ENCODE data around the gene SLC25A13. TPM values are rescaled to one million over a fixed set of nuclear protein-coding genes. Genes with fewer than 3 reads are reported as not detected.

Gene SLC25A13
- total RNA-seq, 1 experiment from 2014 or later, result 64.7 TPM

DNA sequence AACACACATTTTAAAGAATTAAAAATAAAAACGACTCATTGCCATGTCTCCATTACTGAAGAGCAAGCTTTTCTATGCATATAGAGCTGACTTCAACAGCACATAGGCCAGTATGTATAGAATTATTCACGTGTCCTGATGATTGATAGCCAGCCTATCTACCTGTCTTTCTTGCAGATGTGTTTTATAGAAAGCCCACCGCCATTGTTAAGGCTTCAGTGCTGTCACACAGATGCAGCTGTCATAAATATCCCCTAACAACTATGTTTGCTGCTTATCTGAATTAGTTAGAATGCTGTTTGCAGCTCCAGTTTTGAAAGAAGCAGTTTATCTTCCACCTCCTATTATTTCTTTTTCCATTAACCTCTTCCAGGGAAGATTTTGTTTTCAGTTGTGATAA is 235.9 kb downstream of the SLC25A13 start:
- no peaks in the 10 kb centered on the region for H3K9me2 ChIP-seq (replicated peaks; ENCODE audit: insufficient read depth, low read length)

DNA sequence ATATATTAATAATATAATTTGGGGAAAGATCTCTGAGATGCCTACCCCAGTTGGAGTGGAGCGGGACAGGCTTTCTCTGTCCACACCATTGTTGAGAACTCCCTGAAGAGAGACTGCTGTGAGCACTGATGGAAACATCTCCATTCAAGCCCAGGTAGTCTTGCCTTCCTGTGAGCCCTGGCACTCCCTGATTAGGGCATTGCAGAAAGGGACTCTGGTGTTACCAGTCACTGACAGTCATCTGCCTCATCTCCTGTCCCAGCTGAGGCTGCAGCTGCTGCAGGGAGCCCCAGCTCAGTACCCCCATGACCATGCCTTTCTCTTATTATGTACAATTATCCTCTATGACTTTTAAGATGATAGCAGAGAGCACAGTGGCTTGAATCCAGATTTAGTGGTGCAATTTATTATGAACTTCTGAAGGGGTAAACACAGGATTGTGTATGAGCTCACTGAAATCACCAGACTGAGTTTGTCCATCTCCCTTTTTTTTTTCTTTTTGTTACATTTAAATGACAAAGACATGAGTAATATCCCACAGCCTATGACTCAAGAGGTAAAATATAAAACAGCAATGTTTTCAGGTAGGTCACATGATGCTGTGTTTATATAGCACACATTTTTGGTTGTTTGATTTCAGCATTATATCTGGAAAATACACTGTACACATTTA is 236.9 kb downstream of the SLC25A13 start:
- no peak for DNase-seq
- Histone ChIP-seq H3K9me3 (ENCODE audit: low read length) (no peaks in the 10 kb centered on the region), H3K4me2 (ENCODE audit: low read depth, low read length, poor library complexity, severe bottlenecking) (no peak overlapping the region), H3K36me3 (ENCODE audit: insufficient read depth, low read length) (no peaks in the 10 kb centered on the region), H3K4me1 (ENCODE audit: low read length) (no peaks in the 10 kb centered on the region; the same call in 1 of the 2 replicates), H4K20me1 (ENCODE audit: insufficient read depth, low read depth, low read length) (no peaks in the 10 kb centered on the region), H3K9ac (ENCODE audit: low read length) (no peak overlapping the region), H3K9me2 (replicated peaks; ENCODE audit: insufficient read depth, low read length) (no peaks in the 10 kb centered on the region), H3K27ac (ENCODE audit: low read length) (no peak overlapping the region), H3K4me3 (ENCODE audit: low read length) (no peak overlapping the region), H3K27me3 (ENCODE audit: low read length) (no peaks in the 10 kb centered on the region), H2AFZ (ENCODE audit: low read length) (no peak overlapping the region), H3K79me2 (ENCODE audit: low read length) (no peaks in the 10 kb centered on the region)

More for the DNA sequence above, 235.9 kb downstream of the SLC25A13 start:
- no peaks in the 10 kb centered on the region for H3K79me2 ChIP-seq (ENCODE audit: low read length)
- no peaks in the 10 kb centered on the region for H3K27me3 ChIP-seq (ENCODE audit: low read length)
- peaks cover 2% of the 10 kb centered on the region for H3K4me1 ChIP-seq (ENCODE audit: low read length)
- no peak overlapping the region for H2AFZ ChIP-seq (ENCODE audit: low read length)
- H4K20me1 ChIP-seq (ENCODE audit: insufficient read depth, low read depth, low read length), result no peaks in the 10 kb centered on the region
- H3K4me3 ChIP-seq (ENCODE audit: low read length), result no peak overlapping the region
- H3K9me3 ChIP-seq (ENCODE audit: low read length), result no peaks in the 10 kb centered on the region
- DNase-seq, result no peak
- no peak overlapping the region for H3K27ac ChIP-seq (ENCODE audit: low read length)
- H3K4me2 ChIP-seq (ENCODE audit: low read depth, low read length, poor library complexity, severe bottlenecking), result no peak overlapping the region
- no peak overlapping the region for H3K9ac ChIP-seq (ENCODE audit: low read length)
- H3K36me3 ChIP-seq (ENCODE audit: insufficient read depth, low read length), result no peaks in the 10 kb centered on the region

GRCh38 chr7:96080027-96080426 is 241.9 kb downstream of the SLC25A13 start:
- Histone ChIP-seq H2AFZ (ENCODE audit: low read length) (no peak overlapping the region), H3K9me2 (replicated peaks; ENCODE audit: insufficient read depth, low read length) (no peaks in the 10 kb centered on the region), H3K27ac (ENCODE audit: low read length) (no peak overlapping the region), H3K4me2 (ENCODE audit: low read depth, low read length, poor library complexity, severe bottlenecking) (no peak overlapping the region), H3K9me3 (ENCODE audit: low read length) (no peaks in the 10 kb centered on the region), H3K27me3 (ENCODE audit: low read length) (no peaks in the 10 kb centered on the region), H3K79me2 (ENCODE audit: low read length) (no peaks in the 10 kb centered on the region), H3K4me1 (ENCODE audit: low read length) (peaks cover 5% of the 10 kb centered on the region), H3K9ac (ENCODE audit: low read length) (no peak overlapping the region), H3K4me3 (ENCODE audit: low read length) (no peak overlapping the region), H3K36me3 (ENCODE audit: insufficient read depth, low read length) (no peaks in the 10 kb centered on the region), H4K20me1 (ENCODE audit: insufficient read depth, low read depth, low read length) (no peaks in the 10 kb centered on the region)
- DNase-seq, result no peak

DNA sequence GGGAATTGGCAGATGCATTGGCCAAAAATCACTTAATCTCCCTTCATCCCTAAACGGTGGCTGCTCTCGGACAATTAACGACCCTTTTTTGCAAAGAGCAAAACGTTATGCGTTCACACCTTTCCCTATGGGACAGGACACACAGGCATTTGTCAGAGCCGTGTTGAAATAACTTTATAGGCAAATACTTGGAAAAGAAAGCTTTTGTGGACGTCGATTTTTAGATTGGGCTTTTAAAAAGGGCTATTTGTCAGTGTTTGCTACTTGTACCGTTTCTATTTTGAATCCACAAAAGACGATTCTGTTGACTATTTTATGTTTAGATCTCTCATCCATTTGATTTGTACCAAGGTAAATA is 245.6 kb downstream of the SLC25A13 start:
- DNase-seq, result no peak
- no peaks in the 10 kb centered on the region for H3K36me3 ChIP-seq (ENCODE audit: insufficient read depth, low read length)
- no peak overlapping the region for H3K27ac ChIP-seq (ENCODE audit: low read length)
- H3K27me3 ChIP-seq (ENCODE audit: low read length), result no peaks in the 10 kb centered on the region
- H3K9ac ChIP-seq (ENCODE audit: low read length), result no peak overlapping the region
- H3K9me2 ChIP-seq (replicated peaks; ENCODE audit: insufficient read depth, low read length), result no peaks in the 10 kb centered on the region
- H3K79me2 ChIP-seq (ENCODE audit: low read length), result no peaks in the 10 kb centered on the region
- H3K4me2 ChIP-seq (ENCODE audit: low read depth, low read length, poor library complexity, severe bottlenecking), result no peak overlapping the region
- no peaks in the 10 kb centered on the region for H4K20me1 ChIP-seq (ENCODE audit: insufficient read depth, low read depth, low read length)
- no peak overlapping the region for H3K4me3 ChIP-seq (ENCODE audit: low read length)
- no peaks in the 10 kb centered on the region for H3K9me3 ChIP-seq (ENCODE audit: low read length)
- H3K4me1 ChIP-seq (ENCODE audit: low read length), result peaks cover 5% of the 10 kb centered on the region
- no peak overlapping the region for H2AFZ ChIP-seq (ENCODE audit: low read length)

DNA sequence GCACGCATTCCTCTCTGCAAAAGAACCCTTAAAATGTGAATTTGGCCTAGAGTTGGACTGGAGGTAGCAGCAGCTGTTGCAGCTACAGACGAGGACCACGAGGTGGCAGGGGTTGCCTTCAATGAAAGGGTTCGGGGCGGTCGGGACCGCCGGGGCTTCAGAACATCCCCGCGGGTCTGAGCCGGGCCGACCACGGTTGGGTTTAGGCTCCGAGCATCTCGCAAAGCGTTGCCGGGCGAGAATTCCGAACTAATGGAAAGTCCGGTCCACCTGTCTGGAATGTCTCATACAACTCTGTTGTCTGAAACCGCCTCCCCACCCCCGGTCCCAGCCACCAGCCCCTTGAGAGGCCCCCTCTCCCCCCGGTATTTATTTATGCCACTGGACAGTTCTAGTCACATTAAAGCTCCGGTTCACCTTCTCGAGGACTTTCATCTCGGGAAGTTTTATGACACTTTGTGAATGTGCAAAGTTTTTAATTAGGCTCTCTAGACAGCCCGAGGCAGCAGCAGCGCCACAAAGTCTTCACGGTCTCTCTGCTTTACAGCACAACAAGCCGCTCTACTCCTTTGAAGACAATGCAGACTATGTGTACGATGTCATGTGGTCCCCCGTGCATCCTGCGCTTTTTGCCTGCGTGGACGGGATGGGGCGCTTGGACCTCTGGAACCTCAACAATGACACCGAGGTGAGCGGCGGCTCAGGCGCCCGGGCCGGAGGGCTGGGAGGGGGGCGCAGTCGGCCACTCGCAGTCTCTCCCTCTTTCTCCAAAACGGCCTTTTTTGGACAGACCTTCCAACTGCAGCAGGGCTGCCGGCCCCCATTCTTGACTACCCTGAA is 246.2 kb downstream of the SLC25A13 start:
- peak overlapping the region; percentile 63 for H3K4me2 ChIP-seq (ENCODE audit: low read depth, low read length, poor library complexity, severe bottlenecking)
- no peaks in the 10 kb centered on the region for H4K20me1 ChIP-seq (ENCODE audit: insufficient read depth, low read depth, low read length)
- H3K9ac ChIP-seq (ENCODE audit: low read length), result peak overlapping the region; percentile 34
- H3K9me2 ChIP-seq (replicated peaks; ENCODE audit: insufficient read depth, low read length), result no peaks in the 10 kb centered on the region
- peak; percentile 77 for DNase-seq
- H3K4me1 ChIP-seq (ENCODE audit: low read length), result peaks cover 5% of the 10 kb centered on the region
- H3K27me3 ChIP-seq (ENCODE audit: low read length), result no peaks in the 10 kb centered on the region
- H3K27ac ChIP-seq (ENCODE audit: low read length), result no peak overlapping the region
- peak overlapping the region; percentile 63 for H3K4me3 ChIP-seq (ENCODE audit: low read length)
- no peaks in the 10 kb centered on the region for H3K36me3 ChIP-seq (ENCODE audit: insufficient read depth, low read length)
- H3K9me3 ChIP-seq (ENCODE audit: low read length), result no peaks in the 10 kb centered on the region
- no peaks in the 10 kb centered on the region for H3K79me2 ChIP-seq (ENCODE audit: low read length)
- no peak overlapping the region for H2AFZ ChIP-seq (ENCODE audit: low read length)

GRCh38 chr7:96074871-96075270 is 247.0 kb downstream of the SLC25A13 start:
- Histone ChIP-seq H3K9me2 (replicated peaks; ENCODE audit: insufficient read depth, low read length) (no peaks in the 10 kb centered on the region), H3K9ac (ENCODE audit: low read length) (no peak overlapping the region), H4K20me1 (ENCODE audit: insufficient read depth, low read depth, low read length) (no peaks in the 10 kb centered on the region), H3K9me3 (ENCODE audit: low read length) (no peaks in the 10 kb centered on the region), H3K36me3 (ENCODE audit: insufficient read depth, low read length) (no peaks in the 10 kb centered on the region), H3K4me3 (ENCODE audit: low read length) (no peak overlapping the region), H3K4me1 (ENCODE audit: low read length) (peaks cover 5% of the 10 kb centered on the region), H3K79me2 (ENCODE audit: low read length) (no peaks in the 10 kb centered on the region), H3K27ac (ENCODE audit: low read length) (no peak overlapping the region), H2AFZ (ENCODE audit: low read length) (no peak overlapping the region), H3K4me2 (ENCODE audit: low read depth, low read length, poor library complexity, severe bottlenecking) (no peak overlapping the region), H3K27me3 (ENCODE audit: low read length) (no peaks in the 10 kb centered on the region)
- no peak for DNase-seq

Small RNAs within 50 kb of the gene (small RNA-seq; reads per million reads assigned to genes)
- gene AC084368.1 (not detected), gene MIR591 (not detected), gene RNU6-364P (not detected), gene RNU6-532P (0.12 reads per million)

Measured in Karpas-422 (cell line).